ENCODE data around the gene TKFC. TPM values are rescaled to one million over a fixed set of nuclear protein-coding genes. Genes with fewer than 3 reads are reported as not detected.

TKFC gene
- total and polyA plus RNA-seq, 9 of the 15 experiments (the other 6 are each of a cell fraction or from before 2014, with no cell fraction given), result 2.0 to 61.7 (median 28.5) TPM

DNA sequence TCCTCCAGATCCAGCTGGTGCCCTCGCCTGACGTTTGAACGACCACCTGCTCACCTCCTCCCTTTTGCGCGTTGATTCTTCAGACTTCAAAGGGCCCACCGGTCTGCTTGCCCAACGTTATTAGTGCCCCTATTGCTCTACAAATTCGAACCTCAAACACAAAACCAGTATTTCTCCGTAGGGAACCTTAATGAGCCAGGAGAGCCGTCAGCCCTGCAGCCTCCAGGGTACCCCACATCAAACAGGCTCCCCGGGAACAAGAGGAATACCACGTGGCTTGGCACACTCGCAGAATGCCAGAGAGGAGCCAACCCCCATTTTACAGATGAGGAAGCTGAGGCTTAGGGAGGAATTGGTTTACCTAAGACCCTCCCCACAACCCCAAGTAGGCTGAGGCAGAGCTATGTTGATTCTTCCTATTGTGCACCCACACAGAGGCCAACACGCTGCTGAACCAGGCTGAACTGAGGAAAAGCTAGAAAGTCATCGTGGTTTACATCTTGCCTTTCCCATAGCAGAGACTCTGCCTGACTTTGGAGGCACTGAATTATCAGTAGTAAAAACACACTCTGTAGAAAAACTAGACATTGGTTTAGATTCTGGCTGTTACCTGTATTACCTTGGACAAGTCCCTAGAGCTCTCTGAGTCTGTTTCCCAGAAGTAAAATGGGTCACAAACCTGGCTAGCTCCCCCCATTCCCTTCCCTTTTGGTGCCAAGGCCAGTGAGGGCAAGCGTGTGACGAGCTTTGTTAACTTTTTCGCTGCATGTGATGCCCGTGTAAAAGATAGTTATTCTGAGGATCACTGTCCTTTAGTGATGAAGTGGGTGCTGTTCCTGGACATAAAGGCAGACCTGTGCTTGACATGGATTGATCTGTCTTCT, 764 bp downstream of the TKFC start (continued):
- peak; percentile 98 for TF ChIP-seq BCOR (IDR thresholded peaks at IDR 0.05)
- peak; percentile 81; the same call in 1 of the 2 replicates for TF ChIP-seq HDAC2 (IDR thresholded peaks at IDR 0.05)
- no peak for TF ChIP-seq MYBL2 (IDR thresholded peaks at IDR 0.05; ENCODE audit: low read depth)
- no peak for TF ChIP-seq MYBL2 (CRISPR knock-in tag; IDR thresholded peaks at IDR 0.05; ENCODE audit: borderline replicate concordance)
- TF ChIP-seq NCOA4 (IDR thresholded peaks at IDR 0.05; ENCODE audit: partially characterized antibody), result no peak
- no peak for TF ChIP-seq HINFP (tag; conservative IDR thresholded peaks at IDR 0.05; ENCODE audit: low read depth)
- no peak for TF ChIP-seq CSDE1 (IDR thresholded peaks at IDR 0.05)
- no peak for TF ChIP-seq RBM22 (IDR thresholded peaks at IDR 0.05; ENCODE audit: low read depth, low read length, poor library complexity, severe bottlenecking)
- TF ChIP-seq ZNF232 (CRISPR knock-in tag; IDR thresholded peaks at IDR 0.05), result no peak
- peak; percentile 94 for TF ChIP-seq RBM25 (IDR thresholded peaks at IDR 0.05; ENCODE audit: low read depth, low read length, severe bottlenecking)
- no peak for TF ChIP-seq ZFX (CRISPR knock-in tag; IDR thresholded peaks at IDR 0.05)
- TF ChIP-seq MXI1 (IDR thresholded peaks at IDR 0.05; ENCODE audit: low read depth, low read length), result no peak
- peak; percentile 51; the same call in 1 of the 2 replicates for TF ChIP-seq BRD4 (IDR thresholded peaks at IDR 0.05)
- TF ChIP-seq ATF6 (CRISPR knock-in tag; IDR thresholded peaks at IDR 0.05), result no peak
- no peak for TF ChIP-seq YBX1 (IDR thresholded peaks at IDR 0.05)
- peak; percentile 78; the same call in 1 of the 2 replicates for TF ChIP-seq PTBP1 (IDR thresholded peaks at IDR 0.05; ENCODE audit: low read depth, low read length)
- TF ChIP-seq MYC (IDR thresholded peaks at IDR 0.05; ENCODE audit: low read depth, low read length), result no peak; the same call in 1 of the 2 replicates
- TF ChIP-seq MYC (CRISPR knock-in tag; IDR thresholded peaks at IDR 0.05; ENCODE audit: borderline replicate concordance, low read depth), result 0 out of 2 replicates have a peak, but pooled peaks have one; percentile 9
- TF ChIP-seq NFE2L1 (tag; IDR thresholded peaks at IDR 0.05; ENCODE audit: borderline replicate concordance, low read depth), result no peak
- 0 out of 2 replicates have a peak, but pooled peaks have one; percentile 46 for TF ChIP-seq CBX1 (IDR thresholded peaks at IDR 0.05; ENCODE audit: low read depth)
- no peak for TF ChIP-seq MCM2 (IDR thresholded peaks at IDR 0.05; ENCODE audit: low read depth)
- no peak for TF ChIP-seq TSC22D4 (tag; IDR thresholded peaks at IDR 0.05)
- TF ChIP-seq, protein P1, sequence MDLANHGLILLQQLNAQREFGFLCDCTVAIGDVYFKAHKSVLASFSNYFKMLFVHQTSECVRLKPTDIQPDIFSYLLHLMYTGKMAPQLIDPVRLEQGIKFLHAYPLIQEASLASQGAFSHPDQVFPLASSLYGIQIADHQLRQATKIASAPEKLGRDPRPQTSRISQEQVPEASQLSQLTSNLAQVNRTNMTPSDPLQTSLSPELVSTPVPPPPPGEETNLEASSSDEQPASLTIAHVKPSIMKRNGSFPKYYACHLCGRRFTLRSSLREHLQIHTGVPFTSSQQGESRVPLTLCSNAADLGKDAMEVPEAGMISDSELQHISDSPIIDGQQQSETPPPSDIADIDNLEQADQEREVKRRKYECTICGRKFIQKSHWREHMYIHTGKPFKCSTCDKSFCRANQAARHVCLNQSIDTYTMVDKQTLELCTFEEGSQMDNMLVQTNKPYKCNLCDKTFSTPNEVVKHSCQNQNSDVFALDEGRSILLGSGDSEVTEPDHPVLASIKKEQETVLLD (IDR thresholded peaks at IDR 0.05), result 0 out of 2 replicates have a peak, but pooled peaks have one; percentile 10
- no peak for TF ChIP-seq KLF1 (tag; IDR thresholded peaks at IDR 0.05)
- no peak for TF ChIP-seq KDM5B (IDR thresholded peaks at IDR 0.05; ENCODE audit: insufficient replicate concordance, low read depth, low read length)

Data from K562 (cell line).